CD4-positive, alpha-beta T cell (primary cell): ENCODE results near the gene SLC5A1. TPM values are rescaled to one million over a fixed set of nuclear protein-coding genes. Genes with fewer than 3 reads are reported as not detected.
"Not testable (repeated sequence)": the region's sequence is repeated elsewhere in the genome, so short reads cannot be mapped to it uniquely, and the experiment has no call there.

Experiments
- ATAC-seq: fragments of 200-7000 bp; cut with Tn5 transposase; one replicate; pipeline ENCODE4 v1.10.0; 2022; ENCODE audit warnings: mild to moderate bottlenecking; ENCODE audit not compliant: poor library complexity
- CTCF ChIA-PET: fragments of 350-600 bp; sonication (Branson Sonifier 250); formaldehyde crosslinking; loops from one replicate; lab custom pipeline; 2021; ENCODE audit warnings: antibody characterized with exemption, inconsistent platforms; lab: Charles Lee
- POLR2A ChIA-PET: fragments of 350-600 bp; sonication (Branson Sonifier 250); formaldehyde crosslinking; loops from one replicate; lab custom pipeline; 2021; ENCODE audit warnings: antibody characterized with exemption, inconsistent platforms; lab: Charles Lee
- DNase-seq, 14 experiments: peaks; one replicate each; pipeline ENCODE4 v3.0.0-alpha.2; 2013 to 2020; ENCODE audit warnings: mixed read lengths in 2 of 14
- H3K27ac ChIP-seq, 2 donors: one replicate each; pipeline versions ENCODE4 v1.5.1 to v1.7.0; 2013; ENCODE audit warnings: low read length in 2 of 2, low read depth in 1 of 2, mild to moderate bottlenecking in 1 of 2
- H3K27me3 ChIP-seq, 2 experiments: 1 replicate in 1 of 2; 2 replicates in 1 of 2; pipeline versions ENCODE4 v1.6.1 to v1.7.0; 2013; ENCODE audit warnings: low read length in 2 of 2, control low read depth in 1 of 2, mild to moderate bottlenecking in 1 of 2, moderate library complexity in 1 of 2; ENCODE audit not compliant: insufficient read depth in 2 of 2, control insufficient read depth in 1 of 2
- H3K36me3 ChIP-seq: one replicate; pipeline ENCODE4 v1.6.1; 2013; ENCODE audit warnings: low read length, control low read depth; ENCODE audit not compliant: insufficient read depth
- H3K4me1 ChIP-seq: one replicate; pipeline ENCODE4 v1.6.1; 2013; ENCODE audit warnings: low read length, control low read depth; ENCODE audit not compliant: insufficient read depth
- H3K4me3 ChIP-seq: one replicate; pipeline ENCODE4 v1.5.1; 2013; ENCODE audit warnings: mild to moderate bottlenecking, low read length, moderate library complexity
- H3K9me3 ChIP-seq, 2 experiments: 1 replicate in 1 of 2; 2 replicates in 1 of 2; pipeline versions ENCODE4 v1.6.1 to v1.7.0; 2013; ENCODE audit warnings: low read length in 2 of 2, mild to moderate bottlenecking in 2 of 2, control low read depth in 1 of 2, moderate library complexity in 1 of 2; ENCODE audit not compliant: control insufficient read depth in 1 of 2, insufficient read depth in 1 of 2
- H3K27ac Mint-ChIP-seq: one replicate; pipeline ENCODE4 v1.8.0; 2020; ENCODE audit warnings: mixed read lengths
- H3K27me3 Mint-ChIP-seq: one replicate; pipeline ENCODE4 v1.8.0; 2021; ENCODE audit warnings: mixed read lengths
- H3K36me3 Mint-ChIP-seq: one replicate; pipeline ENCODE4 v1.8.0; 2021; ENCODE audit warnings: low read depth, mixed read lengths
- H3K4me1 Mint-ChIP-seq: one replicate; pipeline ENCODE4 v1.8.0; 2021; ENCODE audit warnings: low read depth, mixed read lengths
- H3K4me3 Mint-ChIP-seq: one replicate; pipeline ENCODE4 v1.8.0; 2020; ENCODE audit warnings: mild to moderate bottlenecking, mixed read lengths
- H3K9me3 Mint-ChIP-seq: one replicate; pipeline ENCODE4 v1.8.0; 2020; ENCODE audit warnings: mixed read lengths
- intact Hi-C, 2 experiments: fragments of 100-400 bp; cut with DNase I in 1 of 2; cut with micrococcal nuclease in 1 of 2; formaldehyde crosslinking; loops; one replicate each; pipeline versions ENCODE4 v1.15.1 to v1.9.0; 2023 to 2025; cut with DNase I, micrococcal nuclease
- total RNA-seq, 174 experiments: library from RNA in 2 of 174; stranded (reverse) in 2 of 174; gene quantifications; one replicate each; pipeline ENCODE4 v1.2.3 and lab custom pipeline; 2021 to 2026
- TF ChIP-seq, protein P1 (sequence below): fragments of 200-600 bp; IDR thresholded peaks from one replicate; pipeline ENCODE4 v1.8.0; 2022; ENCODE audit warnings: antibody characterized with exemption, mild to moderate bottlenecking

Gene SLC5A1
- total RNA-seq, 2 experiments from 2014 or later = not detected

DNA sequence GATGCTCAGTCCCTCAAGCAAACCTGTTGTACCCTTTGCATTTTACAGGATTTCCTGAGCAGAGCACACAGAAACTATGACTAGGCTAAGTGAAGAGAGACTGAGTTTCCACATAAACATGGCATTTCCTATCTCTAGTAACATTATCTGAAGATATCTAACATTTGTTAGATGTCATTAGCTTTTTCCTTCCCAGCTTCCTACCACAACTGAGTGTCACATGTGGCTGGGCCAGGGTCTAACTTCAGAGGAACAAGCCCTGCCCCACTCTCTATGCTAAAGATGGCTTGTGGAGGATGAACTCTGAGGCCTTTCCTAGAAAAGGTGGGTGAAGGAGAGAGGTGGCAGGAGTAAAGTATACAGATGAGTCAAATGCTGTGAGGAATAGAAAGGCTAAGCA, 99.5 kb downstream of the SLC5A1 start:
- intact Hi-C loops = no loop called here
- ChIA-PET POLR2A (no interaction called here), CTCF (no interaction called here)
- H3K9me3 Mint-ChIP-seq = peaks cover 5% of the 10 kb centered on the region
- H3K27me3 ChIP-seq = no peaks in the 10 kb centered on the region
- H3K4me1 ChIP-seq = peaks cover 36% of the 10 kb centered on the region
- peak overlapping the region; percentile 67 for H3K27ac Mint-ChIP-seq
- H3K4me3 Mint-ChIP-seq = no peak overlapping the region
- H3K36me3 ChIP-seq = no peaks in the 10 kb centered on the region
- ATAC-seq (no peak), DNase-seq (peak in 1 of 14 experiments; percentile 17)
- no peaks in the 10 kb centered on the region for H3K27me3 Mint-ChIP-seq
- H3K27ac ChIP-seq = no peak overlapping the region
- H3K9me3 ChIP-seq = no peaks in the 10 kb centered on the region
- H3K4me1 Mint-ChIP-seq = peaks cover 44% of the 10 kb centered on the region
- TF ChIP-seq, protein P1, sequence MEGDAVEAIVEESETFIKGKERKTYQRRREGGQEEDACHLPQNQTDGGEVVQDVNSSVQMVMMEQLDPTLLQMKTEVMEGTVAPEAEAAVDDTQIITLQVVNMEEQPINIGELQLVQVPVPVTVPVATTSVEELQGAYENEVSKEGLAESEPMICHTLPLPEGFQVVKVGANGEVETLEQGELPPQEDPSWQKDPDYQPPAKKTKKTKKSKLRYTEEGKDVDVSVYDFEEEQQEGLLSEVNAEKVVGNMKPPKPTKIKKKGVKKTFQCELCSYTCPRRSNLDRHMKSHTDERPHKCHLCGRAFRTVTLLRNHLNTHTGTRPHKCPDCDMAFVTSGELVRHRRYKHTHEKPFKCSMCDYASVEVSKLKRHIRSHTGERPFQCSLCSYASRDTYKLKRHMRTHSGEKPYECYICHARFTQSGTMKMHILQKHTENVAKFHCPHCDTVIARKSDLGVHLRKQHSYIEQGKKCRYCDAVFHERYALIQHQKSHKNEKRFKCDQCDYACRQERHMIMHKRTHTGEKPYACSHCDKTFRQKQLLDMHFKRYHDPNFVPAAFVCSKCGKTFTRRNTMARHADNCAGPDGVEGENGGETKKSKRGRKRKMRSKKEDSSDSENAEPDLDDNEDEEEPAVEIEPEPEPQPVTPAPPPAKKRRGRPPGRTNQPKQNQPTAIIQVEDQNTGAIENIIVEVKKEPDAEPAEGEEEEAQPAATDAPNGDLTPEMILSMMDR = no peak
- no peak overlapping the region for H3K4me3 ChIP-seq
- H3K36me3 Mint-ChIP-seq = no peaks in the 10 kb centered on the region

DNA sequence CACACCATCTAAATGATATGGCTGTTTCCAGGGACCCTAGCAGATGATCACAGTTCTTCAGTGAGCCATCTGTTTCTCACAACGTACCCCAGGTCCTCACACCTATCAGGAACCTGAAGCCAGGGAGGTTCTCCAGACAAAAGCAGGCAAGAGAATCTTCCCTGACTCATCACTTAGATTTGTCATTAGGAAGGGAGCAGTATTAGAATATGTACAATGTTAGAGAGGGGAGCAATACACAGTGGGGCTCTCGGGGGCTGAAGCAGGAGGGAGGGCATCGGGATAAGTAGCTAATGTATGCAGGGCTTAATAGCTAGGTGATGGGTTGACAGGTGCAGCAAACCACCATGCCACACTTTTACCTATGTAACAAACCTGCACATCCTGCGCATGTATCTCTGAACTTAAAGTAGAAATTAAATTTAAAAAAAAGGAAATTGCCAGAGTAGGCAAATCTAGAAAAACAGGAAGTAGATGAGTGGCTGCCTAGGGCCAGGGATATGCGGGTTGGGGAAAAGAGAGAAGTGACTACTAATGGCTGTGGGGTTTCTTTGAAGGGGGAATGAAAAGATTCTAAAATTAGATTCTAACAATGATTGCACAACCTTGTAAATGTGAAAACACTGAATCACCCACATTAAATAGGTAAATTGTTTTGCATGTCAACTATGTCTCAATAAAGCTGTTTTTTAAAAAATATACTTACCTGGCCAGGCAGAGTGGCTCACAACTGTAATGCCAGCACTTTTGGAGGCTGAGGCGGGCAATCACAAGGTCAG, 101.6 kb downstream of the SLC5A1 start:
- Mint-ChIP-seq H3K9me3 (peaks cover 6% of the 10 kb centered on the region), H3K4me3 (no peak overlapping the region), H3K4me1 (peaks cover 36% of the 10 kb centered on the region), H3K27me3 (no peaks in the 10 kb centered on the region), H3K36me3 (no peaks in the 10 kb centered on the region), H3K27ac (peak overlapping the region; percentile 67)
- ChIA-PET POLR2A (interaction anchor here (0.7 kb wide), 1 partner anchor 1176 kb away, joined by 3 read pairs; the partner anchor contains the start of genes MORC2 and TUG1), CTCF (no interaction called here)
- TF ChIP-seq, protein P1 = no peak
- peak in 4 of 14 experiments; percentile 22 to 61 (median 48) for DNase-seq
- Histone ChIP-seq H3K27ac (no peak overlapping the region), H3K36me3 (no peaks in the 10 kb centered on the region), H3K27me3 (no peaks in the 10 kb centered on the region), H3K4me1 (peaks cover 33% of the 10 kb centered on the region), H3K4me3 (no peak overlapping the region), H3K9me3 (no peaks in the 10 kb centered on the region)
- peak; percentile 58 for ATAC-seq
- intact Hi-C loops = no loop called here

DNA sequence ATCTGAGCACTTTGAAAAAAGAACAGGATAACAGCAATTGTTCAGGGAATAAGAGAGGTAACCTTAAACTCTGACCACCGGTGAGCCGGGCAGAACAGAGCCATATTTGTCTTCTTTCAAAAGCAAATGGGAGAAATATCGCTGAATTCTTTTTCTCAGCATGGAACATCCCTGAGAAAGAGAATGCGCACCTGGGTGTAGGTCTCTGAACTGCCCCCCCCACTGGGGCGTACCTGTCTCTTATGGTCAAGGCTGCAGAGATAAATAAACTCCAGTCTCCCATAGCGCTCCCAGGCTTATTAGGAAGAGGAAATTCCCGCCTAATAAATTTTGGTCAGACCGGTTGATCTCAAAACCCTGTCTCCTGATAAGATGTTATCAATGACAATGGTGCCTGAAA, 104.1 kb downstream of the SLC5A1 start:
- H3K27me3 ChIP-seq, DNase-seq, ATAC-seq, POLR2A ChIA-PET, H3K27ac ChIP-seq, H3K9me3 Mint-ChIP-seq, H3K27me3 Mint-ChIP-seq, H3K9me3 ChIP-seq, intact Hi-C loops, H3K4me3 Mint-ChIP-seq, CTCF ChIA-PET, H3K36me3 ChIP-seq, H3K27ac Mint-ChIP-seq, H3K36me3 Mint-ChIP-seq, H3K4me3 ChIP-seq: not testable (repeated sequence)
- H3K4me1 Mint-ChIP-seq = peaks cover 30% of the 10 kb centered on the region
- H3K4me1 ChIP-seq = peaks cover 28% of the 10 kb centered on the region

DNA sequence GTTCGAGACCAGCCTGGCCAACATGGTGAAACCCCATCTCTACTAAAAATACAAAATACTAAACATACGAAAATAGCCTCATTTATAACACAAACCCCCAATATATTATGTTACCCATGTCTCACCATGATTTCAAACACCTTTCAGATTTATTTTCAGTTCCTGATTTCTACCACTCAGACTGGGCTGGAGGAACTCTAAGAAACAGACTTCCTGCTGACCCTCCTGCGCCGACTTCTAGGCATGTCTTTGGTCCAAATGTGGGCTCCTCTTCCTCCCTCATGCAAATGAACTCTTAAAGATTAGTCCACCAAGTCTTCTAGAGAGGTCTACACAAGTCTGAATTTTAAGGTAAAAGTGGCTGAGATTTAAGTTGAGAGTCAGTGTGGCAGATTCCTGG, 105.3 kb downstream of the SLC5A1 start:
- H3K27ac ChIP-seq, H3K4me3 Mint-ChIP-seq, ATAC-seq, POLR2A ChIA-PET, H3K36me3 ChIP-seq, H3K9me3 ChIP-seq, H3K27ac Mint-ChIP-seq, H3K27me3 ChIP-seq, CTCF ChIA-PET, H3K9me3 Mint-ChIP-seq, intact Hi-C loops, H3K36me3 Mint-ChIP-seq, H3K27me3 Mint-ChIP-seq, DNase-seq, H3K4me3 ChIP-seq: not testable (repeated sequence)
- peaks cover 24% of the 10 kb centered on the region for H3K4me1 Mint-ChIP-seq
- H3K4me1 ChIP-seq = peaks cover 20% of the 10 kb centered on the region

DNA sequence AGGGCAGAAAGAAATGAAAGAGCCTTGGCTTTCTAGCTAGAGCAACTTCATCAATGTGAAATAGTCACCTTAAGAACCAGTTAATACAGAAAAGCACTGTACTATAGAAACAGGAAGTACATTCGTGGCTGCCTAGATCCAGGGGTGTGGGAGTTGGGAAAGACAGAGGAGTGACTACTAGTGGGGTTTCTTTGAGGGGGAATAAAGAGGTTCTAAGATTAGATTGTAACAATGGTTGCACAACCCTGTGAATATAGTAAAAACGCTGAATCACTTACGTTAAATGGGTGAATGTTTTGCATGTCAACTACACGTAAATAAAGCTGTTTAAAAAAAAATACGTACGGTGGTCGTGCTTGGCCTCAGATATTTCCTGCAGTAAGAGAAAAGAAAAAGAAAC, 107.6 kb downstream of the SLC5A1 start:
- H3K27me3 ChIP-seq, ATAC-seq, H3K4me1 Mint-ChIP-seq, H3K4me3 ChIP-seq, H3K27ac Mint-ChIP-seq, CTCF ChIA-PET, H3K36me3 Mint-ChIP-seq, H3K27me3 Mint-ChIP-seq, DNase-seq, POLR2A ChIA-PET, H3K27ac ChIP-seq, H3K4me1 ChIP-seq, H3K36me3 ChIP-seq, intact Hi-C loops, H3K4me3 Mint-ChIP-seq, H3K9me3 ChIP-seq, H3K9me3 Mint-ChIP-seq: not testable (repeated sequence)

DNA sequence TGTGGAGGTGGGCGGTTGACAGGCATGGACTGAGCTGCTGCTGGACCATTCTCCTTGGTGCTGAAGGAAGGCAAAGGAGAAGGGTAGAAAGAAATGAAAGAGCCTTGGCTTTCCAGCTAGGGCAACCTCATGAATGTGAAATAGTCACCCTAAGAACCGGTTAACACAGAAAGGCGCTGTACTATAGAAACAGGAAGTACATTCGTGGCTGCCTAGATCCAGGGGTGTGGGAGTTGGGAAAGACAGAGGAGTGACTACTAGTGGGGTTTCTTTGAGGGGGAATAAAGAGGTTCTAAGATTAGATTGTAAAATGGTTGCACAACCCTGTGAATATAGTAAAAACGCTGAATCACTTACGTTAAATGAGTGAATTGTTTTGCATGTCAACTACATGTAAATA, 108.6 kb downstream of the SLC5A1 start:
- H3K9me3 Mint-ChIP-seq, H3K4me1 ChIP-seq, H3K36me3 Mint-ChIP-seq, H3K4me3 ChIP-seq, H3K27me3 Mint-ChIP-seq, DNase-seq, H3K9me3 ChIP-seq, ATAC-seq, CTCF ChIA-PET, POLR2A ChIA-PET, H3K27me3 ChIP-seq, intact Hi-C loops, H3K4me1 Mint-ChIP-seq, H3K4me3 Mint-ChIP-seq, H3K36me3 ChIP-seq, H3K27ac Mint-ChIP-seq, H3K27ac ChIP-seq: not testable (repeated sequence)
